ENCODE data around the gene UBL4A.

DNA sequence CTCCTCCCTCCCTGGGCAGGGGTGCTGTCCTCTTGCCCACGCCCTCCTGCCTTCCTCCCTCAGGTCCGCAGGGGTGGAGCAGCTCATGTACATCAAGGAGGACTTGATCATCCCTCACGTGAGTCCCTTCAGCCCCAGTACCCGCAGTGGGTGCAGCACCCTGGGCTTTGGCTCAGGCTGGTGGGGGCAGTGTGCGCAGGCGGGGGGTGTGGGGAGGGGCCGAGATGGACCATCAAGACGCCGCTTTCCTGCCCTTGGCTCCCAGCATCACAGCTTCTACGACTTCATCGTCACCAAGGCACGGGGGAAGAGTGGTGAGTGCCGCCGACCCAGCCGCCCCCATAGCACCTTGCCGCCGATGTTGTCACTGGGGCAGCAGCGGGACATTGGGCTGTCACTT lies 36.8 kb downstream of the UBL4A start:
- TF ChIP-seq, protein P1, sequence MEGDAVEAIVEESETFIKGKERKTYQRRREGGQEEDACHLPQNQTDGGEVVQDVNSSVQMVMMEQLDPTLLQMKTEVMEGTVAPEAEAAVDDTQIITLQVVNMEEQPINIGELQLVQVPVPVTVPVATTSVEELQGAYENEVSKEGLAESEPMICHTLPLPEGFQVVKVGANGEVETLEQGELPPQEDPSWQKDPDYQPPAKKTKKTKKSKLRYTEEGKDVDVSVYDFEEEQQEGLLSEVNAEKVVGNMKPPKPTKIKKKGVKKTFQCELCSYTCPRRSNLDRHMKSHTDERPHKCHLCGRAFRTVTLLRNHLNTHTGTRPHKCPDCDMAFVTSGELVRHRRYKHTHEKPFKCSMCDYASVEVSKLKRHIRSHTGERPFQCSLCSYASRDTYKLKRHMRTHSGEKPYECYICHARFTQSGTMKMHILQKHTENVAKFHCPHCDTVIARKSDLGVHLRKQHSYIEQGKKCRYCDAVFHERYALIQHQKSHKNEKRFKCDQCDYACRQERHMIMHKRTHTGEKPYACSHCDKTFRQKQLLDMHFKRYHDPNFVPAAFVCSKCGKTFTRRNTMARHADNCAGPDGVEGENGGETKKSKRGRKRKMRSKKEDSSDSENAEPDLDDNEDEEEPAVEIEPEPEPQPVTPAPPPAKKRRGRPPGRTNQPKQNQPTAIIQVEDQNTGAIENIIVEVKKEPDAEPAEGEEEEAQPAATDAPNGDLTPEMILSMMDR (IDR thresholded peaks at IDR 0.05), result no peak
- no peak for TF ChIP-seq POLR2A (IDR thresholded peaks at IDR 0.05)

All from thyroid gland (tissue), 4 donors.